SKM-1 (cell line): ENCODE measurements around the gene GRHPR.
"Not testable (repeated sequence)": the region's sequence is repeated elsewhere in the genome, so short reads cannot be mapped to it uniquely, and the experiment has no call there.

Source experiments
- DNase-seq: peaks from one replicate; lab custom pipeline; 2025; ENCODE audit not compliant: unreplicated experiment; lab: John Stamatoyannopoulos, UW

Gene GRHPR

GRCh38 chr9:37444890-37445289 is 22.4 kb downstream of the GRHPR start:
- DNase-seq = no peak

GRCh38 chr9:37445832-37446231 is 23.3 kb downstream of the GRHPR start:
- no peak for DNase-seq

- DNase-seq = no peak
Observed at GRCh38 chr9:37446401-37446800, 23.9 kb downstream of the GRHPR start.

GRCh38 chr9:37447111-37447510 is 24.6 kb downstream of the GRHPR start:
- DNase-seq = no peak

- no peak for DNase-seq
Observed at GRCh38 chr9:37449862-37450632, 27.6 kb downstream of the GRHPR start.

- DNase-seq = no peak
Observed at GRCh38 chr9:37451628-37452027, 29.1 kb downstream of the GRHPR start.

- DNase-seq = no peak
Observed at GRCh38 chr9:37452611-37453010, 30.1 kb downstream of the GRHPR start.

GRCh38 chr9:37453827-37454226 is 31.3 kb downstream of the GRHPR start:
- no peak for DNase-seq

GRCh38 chr9:37454238-37454637 is 31.7 kb downstream of the GRHPR start:
- no peak for DNase-seq

GRCh38 chr9:37455884-37456647 is 33.6 kb downstream of the GRHPR start:
- no peak for DNase-seq

GRCh38 chr9:37456817-37457216 is 34.3 kb downstream of the GRHPR start:
- DNase-seq = no peak

- DNase-seq = no peak
Observed at GRCh38 chr9:37464006-37464405, 41.5 kb downstream of the GRHPR start.

- DNase-seq = no peak
Observed at GRCh38 chr9:37464426-37465248, 42.1 kb downstream of the GRHPR start.

- DNase-seq = peak; percentile 97
Observed at GRCh38 chr9:37465249-37466036, 42.9 kb downstream of the GRHPR start, which contains the start of gene ZBTB5. TSS of gene ZBTB5 (minus strand) at chr9:37465450. CDS start at chr9:37442551, 22,899 bp downstream.

GRCh38 chr9:37466037-37466709 is 43.7 kb downstream of the GRHPR start:
- no peak for DNase-seq

GRCh38 chr9:37467530-37467929 is 45.0 kb downstream of the GRHPR start:
- DNase-seq = not testable (repeated sequence)

- DNase-seq = no peak
Observed at GRCh38 chr9:37468620-37469019, 46.1 kb downstream of the GRHPR start.

GRCh38 chr9:37471942-37472684 is 49.6 kb downstream of the GRHPR start:
- DNase-seq = no peak

- DNase-seq = not testable (repeated sequence)
Observed at GRCh38 chr9:37473982-37474381, 51.5 kb downstream of the GRHPR start.
